HG02642 (cell line): ENCODE results near the gene AUTS2.
"Not testable (repeated sequence)": the region's sequence is repeated elsewhere in the genome, so short reads cannot be mapped to it uniquely, and the experiment has no call there.

Source experiments
- ATAC-seq: cut with Tn5 transposase; IDR thresholded peaks from one replicate; pipeline ENCODE4 v1.9.1; 2021; ENCODE audit warnings: mild to moderate bottlenecking; ENCODE audit not compliant: unreplicated experiment, poor library complexity

AUTS2 gene

DNA sequence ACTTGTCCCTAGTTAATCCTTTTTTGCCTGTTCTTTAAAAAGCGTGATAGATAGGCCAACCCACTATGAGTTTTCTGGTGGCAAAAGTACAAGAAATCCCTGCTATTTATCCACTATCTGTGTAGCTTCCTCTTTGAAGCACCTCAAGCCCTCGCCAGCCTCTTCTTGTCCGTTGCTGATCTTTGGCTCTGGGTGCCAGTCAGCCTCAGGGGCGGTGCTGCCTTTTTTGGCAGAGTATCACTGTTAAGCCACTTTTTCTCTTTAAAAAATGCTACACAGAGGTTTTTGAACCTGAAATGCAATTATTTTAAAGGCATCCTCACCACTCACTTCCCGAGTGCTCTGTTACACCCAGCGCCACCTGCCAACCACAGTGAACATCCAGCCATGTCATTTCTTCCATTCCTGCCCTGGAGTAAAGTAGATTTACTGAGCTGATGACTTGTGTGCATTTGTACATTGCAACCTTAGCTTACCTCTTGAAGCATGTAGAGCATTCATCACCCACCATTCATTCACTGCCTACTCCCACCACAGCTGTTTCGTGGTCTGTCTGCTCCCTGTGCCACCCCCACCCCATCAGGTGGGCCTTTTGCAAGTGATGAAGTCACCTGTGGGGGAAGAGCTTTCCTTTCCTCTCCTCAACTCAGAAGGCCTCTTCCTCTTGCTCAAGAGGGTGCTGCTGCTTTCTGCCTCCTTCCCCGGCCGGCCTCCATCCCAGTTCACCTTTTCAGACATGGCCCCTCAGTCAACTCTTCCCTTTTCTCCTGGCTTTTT, 1119.5 kb downstream of the AUTS2 start:
- ATAC-seq, result no peak

GRCh38 chr7:70719125-70719524, 1120.8 kb downstream of the AUTS2 start:
- ATAC-seq, result no peak

DNA sequence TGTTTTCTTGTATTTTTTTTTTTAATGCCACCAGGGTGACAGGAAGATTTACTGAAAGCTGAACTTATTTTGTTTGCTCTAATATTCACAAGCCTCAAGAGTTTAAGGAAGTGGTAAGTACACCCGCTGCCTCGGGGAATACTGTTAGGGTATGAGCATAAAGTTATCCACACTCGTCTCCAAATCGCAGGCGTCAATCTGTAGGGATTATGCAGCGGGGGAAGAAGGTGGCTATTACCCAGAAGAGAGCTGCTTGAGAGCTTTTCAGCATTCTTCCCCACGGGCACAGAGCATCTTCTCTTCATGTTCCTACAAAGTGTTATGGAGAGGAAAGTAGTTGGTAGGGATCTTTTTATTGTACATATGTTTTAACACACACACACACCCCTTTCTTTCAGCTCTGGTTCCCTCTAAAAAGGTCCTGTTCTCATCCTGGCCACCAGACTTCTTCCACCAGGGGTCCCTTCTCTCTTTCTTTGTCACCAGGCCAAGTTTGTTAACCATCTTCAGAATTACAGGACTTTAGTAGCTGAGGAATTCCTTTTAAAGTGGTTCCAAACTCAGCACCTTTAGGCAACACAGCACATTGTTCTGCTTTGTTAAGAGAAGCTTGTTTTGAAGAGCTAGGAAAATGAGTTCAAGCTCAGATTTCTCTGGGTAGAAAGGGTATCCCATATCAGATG, 1122.1 kb downstream of the AUTS2 start:
- no peak for ATAC-seq

GRCh38 chr7:70721500-70721899, 1123.2 kb downstream of the AUTS2 start:
- ATAC-seq, result no peak

DNA sequence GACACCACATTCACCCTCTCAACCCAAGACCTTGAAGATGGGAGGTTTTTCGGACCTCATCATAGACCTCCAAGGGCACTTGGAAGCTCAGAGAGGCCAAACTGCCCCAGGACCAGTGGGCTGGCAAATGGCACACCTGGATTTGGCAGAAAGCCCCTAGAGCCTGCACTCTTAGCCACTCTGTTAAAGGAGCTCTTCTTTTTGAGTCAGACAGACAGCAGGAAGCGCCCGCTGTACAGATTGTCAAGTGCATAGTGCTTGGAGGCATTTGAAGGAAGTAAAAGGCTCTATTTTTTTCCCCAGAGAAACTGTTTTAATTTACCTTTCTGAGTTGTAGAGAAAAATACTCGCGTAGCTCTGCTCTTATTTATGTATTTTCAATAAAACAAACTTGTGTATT, 1125.1 kb downstream of the AUTS2 start:
- ATAC-seq, result no peak

DNA sequence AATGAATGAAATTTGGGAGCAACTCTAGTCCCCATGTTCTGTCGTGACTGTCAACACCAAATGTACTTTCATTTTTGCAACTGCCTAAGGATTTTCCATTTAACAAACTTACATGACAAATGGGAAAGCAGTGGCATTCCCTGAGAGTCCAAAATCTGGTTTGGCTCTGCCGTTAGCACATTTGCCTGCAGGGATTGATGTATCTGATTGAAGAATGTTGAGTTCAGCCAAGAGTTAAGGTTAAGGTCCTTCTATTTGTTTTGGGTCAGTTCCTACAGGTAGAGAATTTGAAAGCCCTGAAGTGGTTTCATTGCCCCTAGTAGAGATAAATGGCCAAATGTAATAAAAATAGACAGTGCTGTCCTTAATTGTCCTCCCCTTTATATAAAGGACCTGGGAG, 1127.2 kb downstream of the AUTS2 start:
- no peak for ATAC-seq

DNA sequence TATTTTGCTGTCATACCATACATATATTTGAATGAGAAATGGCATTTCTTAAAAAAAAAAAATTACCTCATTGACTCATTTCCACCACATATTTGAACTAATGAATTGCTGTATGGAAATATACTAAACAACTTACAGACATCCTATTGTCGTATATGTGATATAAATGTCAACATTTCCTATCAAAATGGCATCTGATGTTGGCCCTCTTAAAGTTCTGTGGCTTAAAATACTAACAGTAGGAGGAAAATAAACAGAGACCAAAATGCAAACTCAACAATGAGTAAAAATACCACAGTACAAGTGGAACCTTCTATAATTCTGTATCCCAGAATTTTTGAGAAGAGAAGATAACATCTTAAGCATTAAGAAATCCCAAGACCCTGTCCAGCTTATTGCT, 1128.0 kb downstream of the AUTS2 start:
- no peak for ATAC-seq

DNA sequence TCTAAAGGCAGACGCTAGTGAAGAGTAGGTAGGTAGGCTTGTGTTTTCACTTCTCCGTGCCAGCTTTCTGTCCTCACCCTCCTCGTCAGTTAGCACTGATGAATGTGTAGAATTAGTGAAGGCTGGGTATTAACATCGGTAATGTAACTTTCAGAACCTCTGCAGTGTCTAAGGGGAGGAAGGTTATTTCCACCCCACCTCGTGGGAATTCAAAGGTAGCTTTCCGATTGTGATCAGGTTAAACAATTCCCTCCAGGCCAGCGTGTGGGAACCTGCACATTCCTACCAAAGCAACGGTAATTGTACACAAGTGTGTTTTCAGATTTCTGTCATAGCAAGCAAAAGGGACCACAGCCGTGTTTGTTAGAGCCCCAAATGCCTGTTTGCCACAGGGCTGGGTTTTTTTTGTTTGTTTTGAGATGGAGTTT, 1128.7 kb downstream of the AUTS2 start:
- ATAC-seq, result peak; percentile 69

DNA sequence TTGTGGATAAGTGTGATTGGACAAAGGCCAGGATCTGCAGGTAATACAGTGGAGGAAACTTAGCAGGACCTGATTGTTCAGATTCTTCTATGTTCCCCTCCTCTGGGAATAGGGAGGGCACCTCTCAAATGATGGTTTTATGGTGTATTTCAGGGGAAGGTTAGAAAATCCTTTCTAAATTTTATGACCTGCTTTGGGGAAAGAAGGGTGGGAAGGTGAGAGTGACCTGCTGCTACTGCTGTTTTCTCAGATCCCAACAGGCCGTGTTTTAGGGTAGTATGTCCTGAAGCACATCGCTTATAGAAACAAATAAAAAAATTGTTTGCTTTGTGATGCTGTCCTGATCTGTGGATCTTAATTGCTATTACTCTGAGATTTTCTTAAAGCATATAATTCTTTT, 1129.6 kb downstream of the AUTS2 start:
- ATAC-seq, result no peak

GRCh38 chr7:70728872-70729552, 1130.7 kb downstream of the AUTS2 start:
- ATAC-seq, result no peak

DNA sequence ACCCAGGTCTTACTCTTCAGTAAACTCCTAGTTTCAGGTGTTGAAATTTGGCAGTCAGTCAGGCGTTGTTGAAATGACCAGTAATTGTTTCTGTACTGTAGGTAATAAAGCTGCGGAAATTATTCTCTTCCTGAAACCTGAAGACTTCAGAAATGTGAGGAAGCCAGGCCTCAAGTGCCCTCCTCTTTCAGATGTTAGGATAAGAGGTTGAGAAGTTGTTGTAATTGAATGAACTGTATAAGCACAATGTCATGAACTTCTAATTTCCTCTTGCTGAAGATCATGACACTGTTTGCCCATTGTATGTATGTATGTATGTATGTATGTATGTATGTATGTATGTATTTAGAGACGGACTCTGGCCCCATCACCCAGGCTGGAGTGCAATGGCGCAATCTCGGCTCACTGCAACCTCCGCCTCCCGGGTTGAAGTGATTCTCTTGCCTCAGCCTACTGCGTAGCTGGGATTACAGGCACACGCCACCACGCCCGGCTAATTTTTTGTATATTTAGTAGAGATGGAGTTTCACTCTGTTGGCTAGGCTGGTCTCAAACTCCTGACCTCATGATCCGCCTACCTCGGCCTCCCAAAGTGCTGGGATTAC, 1131.4 kb downstream of the AUTS2 start:
- ATAC-seq, result not testable (repeated sequence)

- no peak for ATAC-seq
Observed at GRCh38 chr7:70730451-70731110, 1132.3 kb downstream of the AUTS2 start.

- no peak for ATAC-seq
Observed at GRCh38 chr7:70733090-70733489, 1134.8 kb downstream of the AUTS2 start.

DNA sequence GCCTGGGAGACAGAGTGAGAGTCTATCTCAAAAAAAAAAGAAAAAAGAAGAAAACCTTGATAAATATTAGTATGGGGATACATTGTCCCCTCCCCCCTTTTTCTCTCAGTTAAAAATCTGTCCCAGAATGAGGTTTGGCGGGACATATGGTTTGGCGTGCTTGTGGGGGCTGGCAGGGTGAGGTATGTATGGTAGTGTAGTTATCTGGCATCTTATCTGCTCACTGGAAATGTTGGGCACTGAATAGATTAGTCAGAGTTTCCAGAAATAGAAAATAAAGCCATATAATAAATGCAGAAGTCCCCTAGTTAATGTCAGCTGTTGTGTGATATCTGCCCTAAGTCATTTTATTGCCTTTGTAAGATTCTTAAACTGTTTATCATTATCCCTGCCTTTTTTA, 1136.1 kb downstream of the AUTS2 start:
- no peak for ATAC-seq

GRCh38 chr7:70735313-70735712, 1137.0 kb downstream of the AUTS2 start:
- ATAC-seq, result no peak

- no peak for ATAC-seq
Observed at GRCh38 chr7:70736715-70737460, 1138.6 kb downstream of the AUTS2 start.

DNA sequence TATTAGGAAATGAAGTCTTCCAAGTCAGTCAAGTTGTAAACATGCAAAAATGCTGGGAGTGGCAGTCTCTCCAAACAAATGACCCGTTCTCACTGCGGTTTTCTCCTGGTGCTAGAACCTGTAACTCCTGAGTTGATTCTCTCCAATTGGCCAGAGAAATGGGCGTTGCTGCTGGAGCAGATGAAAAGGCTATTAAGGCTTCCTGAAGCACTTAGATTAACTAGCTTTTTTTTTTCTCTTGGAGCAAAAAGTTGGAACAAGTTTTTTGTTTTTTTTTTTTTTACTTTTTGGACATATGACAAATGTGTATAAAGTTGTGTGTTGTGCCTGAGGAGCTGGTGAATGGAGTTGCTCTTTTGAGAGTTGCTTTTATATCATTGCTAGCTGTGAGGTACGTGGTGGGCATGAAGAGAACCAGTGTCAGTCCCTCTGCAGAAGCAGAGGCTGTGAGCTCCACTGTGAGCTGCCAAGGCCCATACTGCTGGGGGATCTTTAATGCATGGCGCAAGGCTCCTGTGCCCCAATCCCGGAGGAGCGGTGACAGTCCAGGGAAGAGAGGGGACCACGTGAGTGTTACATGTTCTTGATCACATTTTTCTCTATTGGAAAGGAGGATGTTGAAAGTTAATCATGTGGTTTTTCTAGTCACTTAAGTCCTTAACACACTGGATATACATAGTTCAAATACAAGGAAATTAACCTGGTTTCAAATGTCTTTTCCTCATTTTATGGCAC, 1140.0 kb downstream of the AUTS2 start:
- no peak for ATAC-seq

- ATAC-seq, result no peak
Observed at GRCh38 chr7:70739646-70740210, 1141.5 kb downstream of the AUTS2 start.

GRCh38 chr7:70741666-70742065, 1143.4 kb downstream of the AUTS2 start:
- ATAC-seq, result no peak
